H1 (cell line): ENCODE results near the gene RSPH6A. TPM values are rescaled to one million over a fixed set of nuclear protein-coding genes. Genes with fewer than 3 reads are reported as not detected.

Source experiments
- CTCF ChIA-PET: fragments of 300-600 bp; sonication (Branson Sonifier 250); formaldehyde crosslinking; loops from one replicate; lab custom pipeline; 2021; ENCODE audit not compliant: partially characterized antibody; lab: Charles Lee
- POLR2A ChIA-PET: fragments of 300-600 bp; sonication (Branson Sonifier 250); formaldehyde crosslinking; loops from one replicate; lab custom pipeline; 2021; ENCODE audit warnings: inconsistent platforms; ENCODE audit not compliant: partially characterized antibody; lab: Charles Lee
- DNase-seq, 2 experiments: peaks; one replicate each; pipeline versions ENCODE4 v3.0.0 to v3.0.0-alpha.2; 2010 to 2022; ENCODE audit warnings: low spot score in 2 of 2, low read depth in 1 of 2, mixed read lengths in 1 of 2
- FAIRE-seq: peaks from 2 replicates; lab custom pipeline; 2011; peaks lifted over from hg19 to GRCh38; lab: Jason Lieb, UNC
- H2AFZ ChIP-seq: 2 replicates; pipeline ENCODE4 v1.8.1; 2012; ENCODE audit warnings: low read length, inconsistent platforms
- H2AK5ac ChIP-seq: 2 replicates; pipeline ENCODE4 v1.6.1; 2013; ENCODE audit warnings: low read depth, low read length
- H2BK120ac ChIP-seq: replicated peaks from 2 replicates; pipeline ENCODE3; 2013; ENCODE audit warnings: low read depth, low read length, inconsistent platforms
- H2BK12ac ChIP-seq: 2 replicates; pipeline ENCODE4 v1.6.1; 2013; ENCODE audit warnings: low read depth, low read length
- H2BK15ac ChIP-seq: 2 replicates; pipeline ENCODE4 v1.6.1; 2013; ENCODE audit warnings: low read length
- H2BK20ac ChIP-seq: 2 replicates; pipeline ENCODE4 v1.6.1; 2013; ENCODE audit warnings: low read length
- H2BK5ac ChIP-seq: 2 replicates; pipeline ENCODE4 v1.6.1; 2013; ENCODE audit warnings: low read depth, low read length
- H3K14ac ChIP-seq: 2 replicates; pipeline ENCODE4 v1.6.1; 2013; ENCODE audit warnings: inconsistent platforms; ENCODE audit not compliant: insufficient read length
- H3K18ac ChIP-seq: 2 replicates; pipeline ENCODE4 v1.6.1; 2013; ENCODE audit warnings: low read length; ENCODE audit errors: extremely low read depth
- H3K23ac ChIP-seq: 2 replicates; pipeline ENCODE4 v1.6.1; 2013; ENCODE audit warnings: inconsistent platforms; ENCODE audit not compliant: insufficient read length
- H3K23me2 ChIP-seq: 2 replicates; pipeline ENCODE4 v1.6.1; 2013; ENCODE audit warnings: low read depth, low read length
- H3K27ac ChIP-seq: 2 replicates; pipeline ENCODE4 v1.6.1; 2011; ENCODE audit warnings: low read depth, low read length, inconsistent platforms
- H3K27me3 ChIP-seq, 4 experiments: replicated peaks in 1 of 4; 1 replicate in 1 of 4; 2 replicates in 3 of 4; pipeline versions ENCODE4 v1.6.1 to v1.8.1; 2011 to 2013; ENCODE audit warnings: low read length in 3 of 4, mild to moderate bottlenecking in 3 of 4, inconsistent platforms in 2 of 4, mixed read lengths in 2 of 4, moderate library complexity in 1 of 4; ENCODE audit not compliant: control insufficient read depth in 3 of 4, insufficient read depth in 3 of 4; ENCODE audit errors: extremely low read depth in 1 of 4
- H3K36me3 ChIP-seq, 4 experiments: 2 replicates each; pipeline versions ENCODE4 v1.6.1 to v1.8.1; 2011 to 2013; ENCODE audit warnings: mild to moderate bottlenecking in 4 of 4, low read length in 3 of 4, moderate library complexity in 2 of 4, control low read depth in 1 of 4, inconsistent platforms in 1 of 4; ENCODE audit not compliant: insufficient read depth in 4 of 4, control insufficient read depth in 2 of 4
- H3K4ac ChIP-seq: replicated peaks from 2 replicates; pipeline ENCODE3; 2013; ENCODE audit warnings: low read length, low read depth, mixed read lengths, inconsistent platforms; ENCODE audit not compliant: insufficient read length
- H3K4me1 ChIP-seq, 4 experiments: replicated peaks in 1 of 4; 1 replicate in 1 of 4; 2 replicates in 3 of 4; pipeline versions ENCODE4 v1.6.1 to v1.8.1; 2011 to 2013; ENCODE audit warnings: low read length in 3 of 4, inconsistent platforms in 2 of 4, mixed read lengths in 1 of 4; ENCODE audit not compliant: insufficient read depth in 4 of 4, control insufficient read depth in 3 of 4
- H3K4me2 ChIP-seq, 2 experiments: 2 replicates each; pipeline versions ENCODE4 v1.6.1 to v1.8.1; 2011 to 2013; ENCODE audit warnings: low read depth in 2 of 2, low read length in 2 of 2, control low read depth in 1 of 2, inconsistent platforms in 1 of 2, mild to moderate bottlenecking in 1 of 2; ENCODE audit not compliant: insufficient read depth in 1 of 2
- H3K4me3 ChIP-seq, 4 experiments: fragments of 200-600, 300-600 bp in 1 of 4; sonication (generic), shearing (Covaris generic), sonication (Bioruptor Twin) in 1 of 4; 2 replicates each; pipeline versions ENCODE4 v1.5.1 to v1.8.1; 2011 to 2016; ENCODE audit warnings: low read length in 4 of 4, low read depth in 3 of 4, control low read depth in 2 of 4, inconsistent platforms in 2 of 4, mild to moderate bottlenecking in 2 of 4, mixed read lengths in 1 of 4, moderate library complexity in 1 of 4; ENCODE audit not compliant: insufficient read depth in 2 of 4; ENCODE audit errors: extremely low read depth in 1 of 4
- H3K56ac ChIP-seq: replicated peaks from 2 replicates; pipeline ENCODE3; 2013; ENCODE audit warnings: low read depth, mild to moderate bottlenecking, mixed read lengths, low read length, inconsistent platforms; ENCODE audit not compliant: insufficient read length
- H3K79me1 ChIP-seq: 2 replicates; pipeline ENCODE4 v1.6.1; 2013; ENCODE audit warnings: low read depth, low read length, control low read depth
- H3K79me2 ChIP-seq, 2 experiments: 2 replicates each; pipeline versions ENCODE4 v1.6.1 to v1.8.1; 2012 to 2013; ENCODE audit warnings: low read length in 2 of 2, mild to moderate bottlenecking in 2 of 2, inconsistent platforms in 1 of 2; ENCODE audit not compliant: insufficient read depth in 2 of 2, control insufficient read depth in 1 of 2
- H3K9ac ChIP-seq, 4 experiments: replicated peaks in 1 of 4; 1 replicate in 1 of 4; 2 replicates in 3 of 4; pipeline versions ENCODE4 v1.6.1 to v1.8.1; 2011 to 2013; ENCODE audit warnings: low read depth in 3 of 4, low read length in 3 of 4, control low read depth in 2 of 4, mild to moderate bottlenecking in 2 of 4, moderate library complexity in 2 of 4, inconsistent platforms in 1 of 4; ENCODE audit errors: extremely low read depth in 1 of 4
- H3K9me3 ChIP-seq, 2 experiments: 2 replicates each; pipeline versions ENCODE4 v1.6.1 to v1.8.1; 2012 to 2013; ENCODE audit warnings: mild to moderate bottlenecking in 2 of 2, moderate library complexity in 2 of 2, control low read depth in 1 of 2, inconsistent platforms in 1 of 2, low read depth in 1 of 2, low read length in 1 of 2, mixed read lengths in 1 of 2; ENCODE audit not compliant: insufficient read depth in 2 of 2
- H4K20me1 ChIP-seq, 2 experiments: replicated peaks in 1 of 2; 2 replicates each; pipeline versions ENCODE3 to v1.8.1; 2011 to 2013; ENCODE audit warnings: inconsistent platforms in 2 of 2, low read length in 2 of 2, mild to moderate bottlenecking in 1 of 2; ENCODE audit not compliant: insufficient read depth in 2 of 2, control insufficient read depth in 1 of 2
- H4K5ac ChIP-seq: 2 replicates; pipeline ENCODE4 v1.6.1; 2013; ENCODE audit warnings: low read length, low read depth, mixed read lengths, inconsistent platforms; ENCODE audit not compliant: insufficient read length
- H4K8ac ChIP-seq: 2 replicates; pipeline ENCODE4 v1.8.0; 2013; ENCODE audit warnings: mild to moderate bottlenecking, moderate library complexity, low read length, inconsistent platforms; ENCODE audit not compliant: insufficient read depth; ENCODE audit errors: extremely low read depth
- H4K91ac ChIP-seq: replicated peaks from 2 replicates; pipeline ENCODE3; 2013; ENCODE audit warnings: low read length, mixed read lengths, inconsistent platforms; ENCODE audit not compliant: insufficient read length
- CEBPB ChIP-seq: IDR thresholded peaks from 2 replicates; pipeline ENCODE4 v1.6.1; 2012; ENCODE audit warnings: low read depth, low read length
- CHD1 ChIP-seq: IDR thresholded peaks from 2 replicates; pipeline ENCODE4 v1.6.1; 2012; ENCODE audit warnings: low read depth, low read length, improper control_type of control experiment
- EZH2 ChIP-seq: fragments of 200-600 bp; sonication (generic); IDR thresholded peaks from 2 replicates; pipeline ENCODE4 v1.7.1; 2012; ENCODE audit warnings: low read depth, mild to moderate bottlenecking, moderate library complexity, low read length, inconsistent platforms; ENCODE audit not compliant: severe bottlenecking
- KDM1A ChIP-seq: fragments of 200-600, 300-600 bp; sonication (generic); IDR thresholded peaks from 2 replicates; pipeline ENCODE4 v1.7.1; 2016; ENCODE audit warnings: mild to moderate bottlenecking, low read length, borderline replicate concordance
- POLR2A ChIP-seq, 2 experiments: IDR thresholded peaks; 1 replicate in 1 of 2; 2 replicates in 1 of 2; pipeline ENCODE4 v1.6.1; 2011; ENCODE audit warnings: low read depth in 2 of 2, low read length in 2 of 2, mild to moderate bottlenecking in 2 of 2; ENCODE audit errors: control extremely low read depth in 1 of 2
- POU5F1 ChIP-seq: IDR thresholded peaks from 2 replicates; pipeline ENCODE4 v1.6.1; 2011; ENCODE audit warnings: low read depth, mild to moderate bottlenecking, low read length, moderate library complexity
- RBBP5 ChIP-seq: IDR thresholded peaks from 2 replicates; pipeline ENCODE4 v1.7.1; 2012; ENCODE audit warnings: low read depth, mild to moderate bottlenecking, inconsistent platforms, low read length, moderate library complexity, borderline replicate concordance
- RFX5 ChIP-seq: IDR thresholded peaks from 2 replicates; pipeline ENCODE4 v1.6.1; 2011; ENCODE audit warnings: low read depth, low read length, improper control_type of control experiment, borderline replicate concordance
- SP4 ChIP-seq: IDR thresholded peaks from 2 replicates; pipeline ENCODE4 v1.6.1; 2012; ENCODE audit warnings: low read length, inconsistent platforms
- SUZ12 ChIP-seq: fragments of 200-600 bp; sonication (generic); IDR thresholded peaks from 2 replicates; pipeline ENCODE4 v1.6.1; 2012; ENCODE audit warnings: mild to moderate bottlenecking, inconsistent platforms, low read length, moderate library complexity, mixed read lengths
- TCF12 ChIP-seq: IDR thresholded peaks from 2 replicates; pipeline ENCODE4 v1.6.1; 2011; ENCODE audit warnings: low read depth, mild to moderate bottlenecking, low read length
- ZNF274 ChIP-seq: IDR thresholded peaks from 2 replicates; pipeline ENCODE4 v1.7.0; 2012; ENCODE audit warnings: low read length, borderline replicate concordance; ENCODE audit errors: extremely low read depth
- WGBS, 2 experiments: shearing (Covaris generic) in 1 of 2; methylation state at CpG; one replicate each; pipeline versions ENCODE4 v1.1.6 to v1.1.7; 2013 to 2015; ENCODE audit warnings: low lambda C conversion rate in 2 of 2, mixed read lengths in 2 of 2, inconsistent platforms in 1 of 2, low coverage in 1 of 2, missing lambda C conversion rate in 1 of 2; ENCODE audit not compliant: insufficient replicate concordance in 2 of 2, insufficient coverage in 1 of 2, insufficient read length in 1 of 2; ENCODE audit errors: extremely low coverage in 1 of 2, missing lambda C conversion rate in 1 of 2; 5-methylcytosine and 5-hydroxymethylcytosine counted together
- polyA plus RNA-seq, 7 experiments: library from polyadenylated mRNA; depleted of rRNA in 3 of 7; stranded (reverse) in 5 of 7; unstranded in 2 of 7; fragments of >200 nt in 5 of 7; fragments of 200-250 nt in 2 of 7; gene quantifications; 1 replicate in 5 of 7; 2 replicates in 1 of 7; 4 replicates in 1 of 7; pipeline versions ENCODE4 v1.2.1 to v1.2.3, GENCODE V29; 2011 to 2013; ENCODE audit warnings: missing spikeins in 2 of 7, mixed read lengths in 2 of 7
- total RNA-seq: library from RNA; stranded (reverse); fragmentation: NEBNext Ultra II Directional; extraction: Animal tissue kit (Norgen Biotek cat#: 25700); gene quantifications from 2 replicates; pipeline ENCODE4 v1.2.1, GENCODE V29; 2021
- TF ChIP-seq, protein P1 (sequence below): IDR thresholded peaks from 2 replicates; pipeline ENCODE4 v1.6.1; 2011; ENCODE audit warnings: low read length, improper control_type of control experiment
- TF ChIP-seq, protein P2 (sequence below): IDR thresholded peaks from 2 replicates; pipeline ENCODE4 v1.6.1; 2012; ENCODE audit warnings: inconsistent platforms

The RSPH6A gene
- total and polyA plus RNA-seq, 2 of the 8 experiments (the other 6 are each of a cell fraction or from before 2014, with no cell fraction given): 0.05 to 0.19 TPM

DNA sequence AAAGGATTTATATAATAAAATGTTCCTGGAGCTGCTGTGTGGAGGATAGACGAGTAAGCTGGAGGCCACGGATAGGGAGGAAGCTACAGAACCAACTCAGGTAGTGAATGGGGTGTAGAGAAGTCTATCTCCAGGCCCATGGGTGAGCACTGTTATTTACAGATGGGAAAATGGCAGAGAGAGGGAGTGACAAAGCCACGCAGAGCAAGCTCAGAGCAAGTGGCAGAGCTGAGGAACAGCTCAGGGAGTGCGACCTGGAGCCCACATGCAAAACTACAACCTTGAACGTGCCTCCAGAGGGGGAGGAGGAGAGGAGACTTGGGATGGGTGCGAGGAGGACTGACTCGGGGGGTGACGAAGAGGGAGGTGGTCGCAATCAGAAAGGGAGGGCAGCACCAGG, 13.4 kb upstream of the RSPH6A start:
- Histone ChIP-seq H4K5ac (no peak overlapping the region), H3K79me2 (no peaks in the 10 kb centered on the region), H3K23ac (no peak overlapping the region), H3K9me3 (no peaks in the 10 kb centered on the region), H3K14ac (no peak overlapping the region), H3K9ac (no peak overlapping the region), H3K56ac (no peak overlapping the region), H2BK5ac (no peak overlapping the region), H3K4me3 (no peak overlapping the region), H3K27me3 (no peaks in the 10 kb centered on the region), H2BK120ac (no peak overlapping the region), H3K27ac (no peak overlapping the region), H2AFZ (no peak overlapping the region), H3K36me3 (peaks cover 50 to 72% (median 66%) of the 10 kb centered on the region in 4 experiments), H4K91ac (no peak overlapping the region), H2BK12ac (no peak overlapping the region), H2BK15ac (no peak overlapping the region), H3K79me1 (no peaks in the 10 kb centered on the region), H3K4me1 (no peaks in the 10 kb centered on the region), H4K8ac (no peak overlapping the region), H3K4ac (no peak overlapping the region), H4K20me1 (peaks cover 3 to 17% of the 10 kb centered on the region in 2 experiments), H3K23me2 (0 out of 2 replicates have a peak, but pooled peaks cover 1% of the 10 kb centered on the region), H3K18ac (no peak overlapping the region), H3K4me2 (no peak overlapping the region), H2AK5ac (no peak overlapping the region), H2BK20ac (no peak overlapping the region)
- DNase-seq (no peak), FAIRE-seq (no peak)
- ChIA-PET POLR2A (interaction anchor here (1.1 to 3.6 kb wide), 4 partner anchors 10 to 54 kb away, joined by 3 to 22 read pairs (median 4); no protein-coding TSS in a partner anchor), CTCF (interaction anchor here (0.9 to 5.3 kb wide), 7 partner anchors 11 to 140 kb away, joined by 3 to 42 read pairs (median 5); no protein-coding TSS in a partner anchor)
- 90% methylated on average over 9 of the region's 9 CpGs; no CpG with 5 or more reads in 1 of the 2 experiments for WGBS, 2 experiments
- TF ChIP-seq, protein P1, sequence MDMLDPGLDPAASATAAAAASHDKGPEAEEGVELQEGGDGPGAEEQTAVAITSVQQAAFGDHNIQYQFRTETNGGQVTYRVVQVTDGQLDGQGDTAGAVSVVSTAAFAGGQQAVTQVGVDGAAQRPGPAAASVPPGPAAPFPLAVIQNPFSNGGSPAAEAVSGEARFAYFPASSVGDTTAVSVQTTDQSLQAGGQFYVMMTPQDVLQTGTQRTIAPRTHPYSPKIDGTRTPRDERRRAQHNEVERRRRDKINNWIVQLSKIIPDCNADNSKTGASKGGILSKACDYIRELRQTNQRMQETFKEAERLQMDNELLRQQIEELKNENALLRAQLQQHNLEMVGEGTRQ: no peak
- TF ChIP-seq, protein P2, sequence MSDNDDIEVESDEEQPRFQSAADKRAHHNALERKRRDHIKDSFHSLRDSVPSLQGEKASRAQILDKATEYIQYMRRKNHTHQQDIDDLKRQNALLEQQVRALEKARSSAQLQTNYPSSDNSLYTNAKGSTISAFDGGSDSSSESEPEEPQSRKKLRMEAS: no peak
- no peak for TF ChIP-seq POLR2A (IDR thresholded peaks at IDR 0.05; ENCODE audit: control extremely low read depth in 1 of 2, low read depth in 2 of 2, low read length in 2 of 2)
- no peak for TF ChIP-seq SUZ12
- no peak for TF ChIP-seq ZNF274
- no peak for TF ChIP-seq RFX5
- no peak for TF ChIP-seq TCF12
- no peak for TF ChIP-seq EZH2
- no peak for TF ChIP-seq SP4
- TF ChIP-seq CEBPB: no peak
- TF ChIP-seq KDM1A: no peak
- no peak for TF ChIP-seq POU5F1
- TF ChIP-seq CHD1: no peak
- no peak for TF ChIP-seq RBBP5
